Left renal pelvis (tissue), 4 donors: ENCODE measurements around the gene CLTCL1. TPM values are rescaled to one million over a fixed set of nuclear protein-coding genes. Genes with fewer than 3 reads are reported as not detected.
A peak's percentile ranks its signal among the peaks of the same experiment; 100 is the strongest.
"Not testable (repeated sequence)": the region's sequence is repeated elsewhere in the genome, so short reads cannot be mapped to it uniquely, and the experiment has no call there.

Source experiments
- DNase-seq, 4 donors: peaks; one replicate each; pipeline ENCODE4 v3.0.0-alpha.2; 2013; ENCODE audit warnings: low read depth in 4 of 4, low spot score in 3 of 4
- polyA plus RNA-seq, 4 donors: library from polyadenylated mRNA; unstranded; fragments of 120-200 nt; gene quantifications; one replicate each; pipeline ENCODE4 v1.2.1, GENCODE V29; 2013; ENCODE audit not compliant: insufficient read length in 4 of 4

The CLTCL1 gene
- polyA plus RNA-seq, result 1 to 10 TPM; 5.2 to 6.7 (median 6.0) TPM

DNA sequence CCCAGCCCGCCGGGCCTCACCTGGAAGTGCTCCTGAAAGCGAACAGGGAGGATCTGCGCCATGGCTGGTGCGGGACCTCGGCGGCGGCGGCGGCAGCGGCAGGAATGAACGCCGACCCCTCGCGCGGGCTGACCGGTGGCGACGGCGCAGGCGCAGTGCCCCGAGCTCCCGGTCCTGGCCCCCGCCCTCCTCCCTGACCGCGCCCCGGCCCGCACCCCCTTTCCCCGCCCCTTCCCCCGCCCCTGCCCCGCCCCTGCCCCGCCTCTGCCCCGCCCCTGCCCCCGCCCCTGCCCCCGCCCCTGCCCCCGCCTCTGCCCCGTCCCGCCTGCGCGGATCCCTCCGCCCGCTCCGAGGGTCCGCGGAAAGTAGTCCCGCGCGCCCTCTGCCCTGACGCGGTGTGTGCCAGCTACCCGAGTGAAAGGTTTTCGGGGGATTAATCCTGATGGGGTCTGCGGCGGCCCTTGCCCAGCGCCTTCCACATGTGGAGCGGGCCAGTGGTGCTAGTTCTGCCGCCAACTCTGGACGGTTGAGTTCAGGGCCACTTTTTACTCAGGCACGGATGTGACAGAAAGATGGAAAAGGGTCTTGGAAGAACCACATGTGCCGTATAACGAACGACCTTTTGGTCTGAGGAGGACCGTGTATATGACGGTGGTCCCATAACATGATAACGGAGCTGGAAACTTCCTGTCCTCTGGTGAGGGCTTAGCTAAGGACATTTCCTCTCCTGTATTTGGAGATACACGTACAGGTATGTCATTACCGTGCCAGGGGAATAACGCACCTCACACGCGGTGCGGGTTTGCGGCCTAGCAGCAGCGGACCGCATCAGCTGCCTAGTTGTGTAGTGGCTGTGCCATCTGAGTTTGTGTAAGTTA is at the start of gene CLTCL1:
CLTCL1 (minus strand) TSS at position 140 of the 878 bp plus-strand sequence; CDS start at position 62, 78 bp downstream.
- DNase-seq, result peak; percentile 50 to 72 (median 59)

DNA sequence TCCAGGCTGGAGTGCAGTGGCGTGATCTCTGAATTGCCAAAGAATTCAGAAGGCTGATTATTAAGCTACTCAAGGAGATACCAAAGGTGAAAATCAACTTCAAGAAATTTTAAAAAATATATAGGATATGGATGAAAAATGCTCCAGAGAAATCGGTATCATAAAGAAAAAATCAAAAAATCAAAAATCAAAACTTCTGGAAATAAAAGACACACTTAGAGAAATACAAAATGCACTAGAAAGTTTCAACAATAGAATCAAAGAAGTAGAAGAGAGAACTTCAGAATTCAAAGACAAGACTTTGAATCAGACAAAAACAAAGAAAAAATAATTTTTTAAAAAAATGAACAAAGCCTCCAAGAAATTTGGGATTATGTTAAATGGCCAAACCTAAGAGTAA is 45.6 kb upstream of the CLTCL1 start:
- no peak for DNase-seq

DNA sequence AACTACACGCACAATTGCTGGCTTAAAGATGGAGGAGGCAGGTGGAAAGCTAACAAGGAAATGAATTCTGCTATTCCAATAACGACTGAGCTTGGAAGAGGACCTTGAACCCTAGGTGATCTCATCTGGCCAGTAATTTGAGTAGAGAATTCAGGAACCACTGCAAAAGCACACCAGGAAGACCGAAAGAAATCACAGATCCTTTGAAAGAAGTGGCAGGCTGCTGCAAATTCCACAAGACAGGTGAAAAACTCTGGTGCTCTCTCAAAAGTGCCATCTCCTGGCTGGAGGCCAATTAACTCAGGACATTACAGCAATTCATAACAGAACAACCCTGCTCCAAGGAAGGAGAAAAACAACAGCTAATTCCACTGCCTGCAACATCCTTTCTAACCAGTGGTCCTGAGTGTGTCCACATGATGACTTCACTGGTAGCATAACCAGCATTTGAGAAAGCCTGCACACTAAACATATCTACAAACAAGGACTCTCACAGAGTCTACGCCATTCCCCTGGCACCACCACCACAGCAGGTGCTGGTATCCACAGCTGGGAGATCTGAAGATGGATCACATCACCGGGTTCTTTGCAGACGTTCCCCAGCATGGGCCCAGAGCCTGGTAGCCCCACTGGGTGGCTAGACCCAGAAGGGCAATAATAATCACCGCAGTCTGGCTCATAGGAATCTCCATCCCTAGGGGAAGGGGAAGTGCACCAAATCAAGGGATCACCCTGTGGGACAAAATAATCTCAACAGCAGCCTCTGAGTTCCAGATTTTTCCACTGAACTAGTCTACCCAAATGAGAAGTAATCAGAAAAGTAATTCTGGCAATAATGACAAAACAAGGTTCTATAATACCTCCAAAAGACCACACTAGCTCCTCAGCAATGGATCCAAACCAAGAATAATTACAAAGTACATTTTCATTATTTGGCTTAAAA is 44.9 kb upstream of the CLTCL1 start:
- no peak for DNase-seq

DNA sequence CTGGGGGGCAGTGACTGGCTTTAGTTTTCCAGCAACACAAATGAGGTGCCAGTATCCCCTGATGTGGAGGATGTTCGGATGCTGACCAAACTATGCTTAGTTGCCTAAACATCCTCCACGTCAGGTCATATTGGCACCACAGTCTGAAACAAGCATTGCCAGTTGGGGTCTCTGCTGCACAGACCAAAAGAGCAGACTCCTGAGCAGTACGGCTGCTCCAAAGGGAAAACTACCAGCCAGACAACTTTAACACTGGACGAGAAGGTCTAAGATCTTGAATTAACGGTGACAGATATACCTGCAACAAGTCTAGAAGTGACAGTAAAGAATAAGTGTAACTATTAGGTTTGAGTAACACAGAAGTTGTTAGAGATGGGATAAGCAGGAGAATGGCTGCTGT is 40.5 kb upstream of the CLTCL1 start:
- DNase-seq, result no peak

DNA sequence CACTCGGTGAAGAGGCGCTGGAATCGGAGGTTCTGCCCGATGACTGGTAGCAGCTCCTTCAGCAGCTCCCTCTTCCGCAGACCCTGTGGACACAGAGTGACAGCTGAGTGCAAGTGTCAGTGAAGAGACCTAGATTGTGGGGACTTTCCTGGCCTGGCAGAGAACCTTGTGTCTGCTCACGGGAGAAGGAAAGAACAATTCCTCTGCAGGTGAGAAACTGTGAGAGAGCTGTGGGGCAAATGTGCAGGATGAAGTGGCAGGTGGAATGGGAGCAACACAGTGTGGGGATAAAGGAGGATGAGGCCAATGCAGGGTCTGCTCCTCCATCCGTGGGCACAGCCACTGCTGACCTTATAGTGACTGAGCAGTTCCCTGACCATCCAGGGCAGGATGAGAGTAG is 40.0 kb upstream of the CLTCL1 start:
- DNase-seq, result no peak

DNA sequence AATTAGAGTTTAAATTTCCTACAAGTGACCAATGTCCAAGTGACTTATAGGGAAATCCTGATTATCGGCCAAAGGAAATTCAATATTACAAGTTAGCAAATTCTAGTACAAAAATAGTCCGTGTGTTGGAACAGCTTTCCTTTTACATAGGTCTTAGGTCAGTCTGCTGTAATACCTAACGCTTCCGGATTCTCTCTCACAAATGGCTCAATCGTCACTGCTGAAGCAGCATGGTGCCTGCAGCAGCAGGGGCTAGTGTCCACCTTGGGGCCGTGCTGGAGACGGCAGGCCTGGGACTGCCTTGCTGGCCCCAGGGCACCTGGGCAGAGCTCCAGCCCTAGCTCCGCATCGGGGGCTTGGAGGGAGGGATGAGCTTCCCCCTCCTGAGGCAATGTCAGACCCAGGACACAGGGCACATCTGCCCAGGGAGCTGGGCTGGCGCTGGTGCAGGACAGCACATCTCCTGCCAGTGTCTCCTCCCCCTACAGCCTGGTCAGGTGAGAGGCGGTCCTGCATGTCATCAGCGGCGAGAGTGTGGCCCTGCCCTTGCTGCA is 39.4 kb upstream of the CLTCL1 start:
- no peak for DNase-seq

DNA sequence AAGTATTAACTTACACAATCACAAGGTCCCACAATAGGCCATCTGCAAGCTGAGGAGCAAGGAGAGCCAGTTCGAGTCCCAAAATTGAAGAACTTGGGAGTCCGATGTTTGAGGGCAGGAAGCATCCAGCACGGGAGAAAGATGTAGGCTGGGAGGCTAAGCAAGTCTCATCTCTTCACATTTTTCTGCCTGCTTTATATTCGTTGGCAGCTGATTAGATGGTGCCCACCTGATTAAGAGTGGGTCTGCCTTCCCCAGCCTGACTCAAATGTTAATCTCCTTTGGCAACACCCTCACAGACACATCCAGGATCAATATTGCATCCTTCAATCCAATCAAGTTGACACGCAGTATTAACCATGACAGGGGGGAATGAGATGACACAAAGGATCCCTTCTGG is 38.7 kb upstream of the CLTCL1 start:
- not testable (repeated sequence) for DNase-seq

DNA sequence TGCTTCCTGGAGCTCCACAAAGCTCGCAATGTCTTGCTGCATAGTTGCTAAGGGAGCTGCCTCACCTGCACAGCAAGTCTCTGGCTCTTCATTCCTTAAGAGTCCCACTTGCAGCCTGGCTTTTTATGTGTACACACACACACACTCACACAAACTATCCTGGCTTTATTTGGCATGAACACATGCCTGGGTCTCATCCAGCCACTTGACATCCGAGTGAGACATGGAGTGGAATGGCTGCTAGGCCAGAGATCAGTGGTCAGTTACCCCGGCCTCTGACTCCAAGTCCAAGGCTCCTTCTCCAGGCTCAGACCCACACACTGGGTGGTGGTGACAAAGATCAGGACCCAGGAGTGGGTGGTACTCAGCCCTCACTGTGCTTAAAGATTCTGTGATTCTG is 37.9 kb upstream of the CLTCL1 start:
- no peak for DNase-seq

DNA sequence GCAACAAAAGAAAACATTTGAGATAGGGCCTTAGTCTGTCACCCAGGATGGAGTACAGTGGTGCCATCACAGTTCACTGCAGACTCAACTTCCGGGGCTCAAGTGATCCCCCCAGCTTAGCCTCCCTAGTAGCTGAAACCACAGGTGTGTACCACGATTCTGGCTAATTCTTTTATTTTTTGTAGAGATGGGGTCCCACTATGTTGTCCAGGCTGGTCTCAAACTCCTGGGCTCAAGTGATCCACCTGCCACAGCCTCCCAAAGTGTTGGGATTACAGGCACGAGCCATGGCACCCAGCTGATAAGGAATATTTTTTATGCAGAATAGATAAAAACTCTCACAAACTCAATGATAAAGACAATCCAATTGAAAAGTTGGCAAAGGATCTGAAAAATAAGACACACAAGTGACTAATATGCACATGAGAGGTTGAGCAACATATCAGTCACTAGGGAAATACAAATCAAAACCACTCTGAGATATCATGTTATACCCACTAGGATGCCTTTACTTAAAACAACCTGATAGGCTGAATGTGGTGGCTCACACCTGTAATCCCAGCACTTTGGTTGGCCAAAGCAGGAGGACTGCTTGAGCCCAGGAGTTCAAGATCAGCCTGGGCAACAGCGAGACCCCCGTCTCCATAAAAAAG is 33.9 kb upstream of the CLTCL1 start:
- no peak for DNase-seq

DNA sequence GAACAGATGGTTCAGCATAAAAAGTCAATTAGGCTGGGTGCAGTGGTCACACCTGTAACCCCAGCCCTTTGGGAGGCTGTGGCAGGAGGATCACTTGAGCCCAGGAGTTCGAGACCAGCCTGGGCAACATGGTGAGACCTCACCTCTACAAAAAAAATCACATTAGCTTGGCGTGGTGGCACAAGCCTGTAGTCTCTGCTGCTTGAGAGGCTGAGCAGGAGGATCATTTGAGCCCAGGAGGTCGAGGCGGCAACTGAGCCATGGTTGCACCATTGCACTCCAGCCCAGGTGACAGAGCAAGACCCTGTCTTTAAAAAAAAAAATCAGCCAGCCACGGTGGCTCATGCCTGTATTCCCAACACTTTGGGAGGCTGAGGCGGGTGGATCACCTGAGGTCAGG is 31.9 kb upstream of the CLTCL1 start:
- DNase-seq, result not testable (repeated sequence)

DNA sequence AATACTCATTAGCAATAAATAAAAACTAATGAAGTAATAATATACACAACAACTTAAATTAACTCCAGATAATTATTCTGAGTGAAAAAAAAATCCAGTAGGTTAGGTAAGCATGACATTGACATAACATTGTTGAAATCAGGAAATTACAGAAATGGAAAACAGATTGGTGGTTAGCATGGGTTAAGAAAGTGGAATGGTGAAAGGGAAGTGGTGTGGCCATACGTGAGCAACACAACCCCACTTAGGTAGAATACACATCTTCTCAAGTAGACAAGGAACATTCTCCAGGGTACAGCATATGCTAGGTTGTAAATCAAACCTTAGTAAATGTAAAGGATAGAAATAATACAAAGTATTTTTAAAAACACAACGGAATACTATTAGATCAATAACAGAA is 30.2 kb upstream of the CLTCL1 start:
- no peak for DNase-seq

DNA sequence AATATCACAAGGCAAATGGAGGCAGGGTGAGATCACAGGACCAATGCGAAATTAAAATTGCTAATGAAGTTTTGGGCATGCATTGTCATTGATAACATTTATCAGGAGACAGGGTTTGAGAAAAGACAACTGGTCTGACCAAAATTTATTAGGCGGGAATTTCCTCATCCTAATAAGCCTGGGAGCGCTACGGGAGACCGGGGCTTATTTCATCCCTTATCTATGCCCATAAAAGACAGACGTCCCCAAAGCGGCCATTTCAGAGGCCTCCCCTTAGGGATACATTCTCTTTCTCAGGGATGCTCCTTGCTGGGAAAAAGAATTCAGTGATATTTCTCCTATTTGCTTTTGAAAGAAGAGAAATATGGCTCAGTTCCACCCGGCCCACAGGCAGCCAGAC is 28.6 kb upstream of the CLTCL1 start:
- DNase-seq, result not testable (repeated sequence)

DNA sequence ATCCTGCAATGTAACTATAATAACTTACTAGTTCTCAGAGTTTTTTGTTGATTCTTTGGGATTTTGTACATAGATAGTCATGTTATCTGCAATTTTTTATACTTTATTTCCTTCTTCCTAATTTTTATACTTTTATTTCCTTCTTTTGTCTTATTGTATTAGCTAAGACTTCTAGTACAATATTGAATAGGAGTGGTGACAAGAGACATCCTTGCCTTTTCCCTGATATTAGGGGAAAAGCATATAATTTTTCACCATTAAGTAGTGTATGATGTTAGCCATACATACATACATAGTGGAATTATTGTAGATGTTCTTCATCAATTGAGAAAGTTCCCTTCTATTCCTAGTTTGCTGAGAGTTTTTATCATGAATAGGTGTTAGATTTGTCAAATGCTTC is 27.8 kb upstream of the CLTCL1 start:
- no peak for DNase-seq

DNA sequence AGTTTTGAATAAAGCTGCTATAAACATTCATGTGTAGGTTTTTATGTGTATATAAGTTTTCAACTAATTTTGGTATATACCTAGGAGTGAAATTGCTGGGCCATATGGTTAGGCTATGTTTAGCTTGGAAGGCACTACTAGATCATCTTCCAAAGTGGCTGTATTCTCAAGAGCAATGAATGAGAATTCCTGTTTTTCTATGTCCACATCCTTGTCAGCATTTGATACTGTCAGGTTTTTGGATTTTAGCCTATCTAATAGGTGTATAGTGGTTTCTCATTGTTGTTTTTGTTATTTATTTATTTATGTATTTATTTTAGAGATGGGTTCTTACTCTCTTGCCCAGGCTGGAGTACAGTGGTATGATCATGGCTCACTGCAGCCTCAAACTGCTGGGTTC is 26.3 kb upstream of the CLTCL1 start:
- no peak for DNase-seq

DNA sequence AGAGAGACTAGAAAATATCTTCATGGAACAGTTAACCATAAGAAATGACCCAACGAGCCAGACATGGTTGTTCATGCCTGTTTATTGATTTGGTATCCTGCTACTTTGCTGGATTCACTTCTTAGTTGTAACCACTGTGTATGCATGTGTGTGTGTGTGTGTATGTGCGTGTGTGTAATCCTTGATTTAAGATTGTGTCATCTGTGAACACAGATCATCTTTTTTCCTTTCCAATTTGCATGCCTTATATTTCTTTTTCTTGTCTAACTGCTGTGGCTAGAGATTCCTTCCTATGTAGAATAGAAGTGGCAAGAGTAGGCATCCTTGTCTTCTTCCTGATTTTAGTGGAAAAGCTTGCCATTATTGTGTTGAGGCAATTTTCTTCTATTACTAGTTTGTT is 16.4 kb upstream of the CLTCL1 start:
- DNase-seq, result no peak

DNA sequence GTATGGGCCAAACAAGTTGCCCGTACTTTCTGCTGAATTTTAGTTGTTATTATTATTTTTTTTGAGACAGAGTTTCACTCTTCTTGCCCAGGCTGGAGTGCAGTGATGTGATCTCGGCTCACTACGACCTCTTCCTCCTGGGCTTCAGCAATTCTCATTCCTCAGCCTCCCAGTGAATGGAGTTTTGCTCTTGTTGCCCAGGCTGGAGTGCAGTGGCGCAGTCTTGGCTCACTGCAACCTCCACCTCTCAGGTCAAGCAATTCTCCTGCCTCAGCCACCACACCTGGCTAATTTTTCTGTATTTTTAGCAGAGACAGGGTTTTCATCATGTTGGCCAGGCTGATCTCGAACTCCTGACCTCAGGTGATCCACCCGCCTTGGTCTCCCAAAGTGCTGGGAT is 15.0 kb upstream of the CLTCL1 start:
- not testable (repeated sequence) for DNase-seq

DNA sequence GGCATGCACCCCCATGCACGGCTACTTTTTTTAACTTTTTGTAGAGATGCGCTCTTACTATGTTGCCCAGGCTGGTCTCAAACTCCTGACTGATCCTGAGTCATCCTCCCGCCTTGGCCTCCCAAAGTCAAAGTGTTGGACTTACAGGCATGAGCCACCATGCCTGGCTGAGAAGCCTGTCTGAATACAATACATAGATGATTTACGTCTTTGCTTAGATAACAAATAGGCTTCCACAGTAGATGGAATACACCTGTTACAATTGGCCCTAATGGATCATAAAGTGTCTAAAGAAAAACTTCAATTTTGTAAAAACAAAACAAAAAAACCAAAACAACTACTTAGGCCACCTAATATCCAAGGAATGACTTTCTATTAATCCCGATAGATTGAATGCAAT is 13.0 kb upstream of the CLTCL1 start:
- DNase-seq, result no peak

DNA sequence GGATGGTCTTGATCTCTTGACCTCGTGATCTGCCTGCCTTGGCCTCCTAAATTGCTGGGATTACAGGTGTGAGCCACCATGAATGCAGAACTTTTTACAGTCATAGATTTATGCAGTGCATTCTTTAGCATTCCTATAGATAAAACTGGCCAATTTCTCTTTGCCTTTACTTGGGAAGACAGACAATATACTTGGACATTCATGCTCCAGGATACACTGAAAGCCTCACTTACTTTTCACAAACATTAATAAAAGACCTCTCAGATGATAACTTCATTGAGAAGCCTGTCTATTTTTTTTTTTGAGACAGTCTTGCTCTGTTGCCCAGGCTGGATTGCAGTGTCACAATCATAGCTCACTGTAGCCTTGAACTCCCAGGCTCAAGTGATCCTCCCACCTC is 12.3 kb upstream of the CLTCL1 start:
- no peak for DNase-seq

DNA sequence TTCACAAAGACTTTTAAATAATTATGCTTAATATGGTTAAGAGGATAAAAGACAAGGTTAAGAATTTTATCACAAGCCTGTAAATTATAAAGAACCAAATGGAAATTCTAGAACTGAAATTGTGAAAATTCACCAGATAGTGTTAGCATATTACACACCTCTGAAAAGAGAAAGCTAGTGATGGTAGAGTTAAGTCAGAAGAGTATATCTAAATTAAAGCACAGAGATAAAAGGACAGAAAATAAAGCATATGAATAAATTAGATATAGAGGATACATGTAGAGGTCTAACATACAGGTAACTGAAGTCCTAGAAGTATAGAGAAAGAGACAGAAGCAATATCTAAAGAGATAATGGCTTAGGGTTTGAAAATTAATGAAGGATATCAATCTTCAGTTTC is 4.2 kb upstream of the CLTCL1 start:
- no peak for DNase-seq

DNA sequence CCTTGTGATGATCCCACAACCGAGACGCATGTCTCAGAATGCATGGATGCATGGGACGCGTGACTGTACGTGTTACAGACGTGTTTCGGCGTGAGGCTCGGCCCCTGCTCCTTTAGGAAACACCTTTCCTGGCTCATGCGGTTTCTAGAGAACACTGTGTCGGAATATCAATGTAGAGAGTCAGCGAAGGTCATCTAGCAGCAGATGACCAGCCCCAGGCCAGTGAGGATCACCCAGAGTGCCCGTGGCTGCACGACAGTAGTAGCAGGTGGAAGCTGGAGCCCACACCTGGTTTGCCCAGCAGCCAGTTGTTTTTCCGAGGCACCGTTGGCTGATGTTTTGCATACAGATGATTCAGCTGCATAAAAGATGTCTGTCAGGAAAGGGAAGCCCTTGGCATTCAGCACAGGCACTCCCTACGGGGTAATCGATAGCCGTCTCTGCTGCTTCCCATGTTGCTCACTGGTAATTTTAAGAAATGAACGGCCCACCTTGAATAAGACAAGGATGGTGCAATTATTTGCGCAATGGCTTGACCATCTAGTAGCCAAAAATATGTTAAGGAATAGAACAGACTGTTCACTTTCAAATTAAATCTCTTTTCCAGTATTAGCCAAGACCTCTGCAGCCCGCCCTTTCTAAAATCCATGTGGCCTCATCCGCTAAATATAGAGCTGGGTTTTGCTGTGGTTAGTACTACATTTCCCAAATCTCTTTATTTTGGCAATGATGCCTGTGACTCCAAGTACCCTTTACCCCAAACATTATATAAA is 1.1 kb upstream of the CLTCL1 start:
- no peak for DNase-seq
